Stimulated activated naive B cell treated with anti-CD40 and anti-IgM and Interleukin-4, amounts not matched to agents 10 μg/mL and 1 μg/mL and 100 μg/mL, for 72 hours (primary cell): ENCODE data around the gene ZCCHC14.
"Not testable (repeated sequence)": the region's sequence is repeated elsewhere in the genome, so short reads cannot be mapped to it uniquely, and the experiment has no call there.

Experiments
- ATAC-seq, 2 donors: fragments of 150-1000 bp; cut with Tn5 transposase; replicated peaks; 2 replicates each; pipeline ENCODE4 v1.10.0; 2021; ENCODE audit warnings: moderate library complexity in 1 of 2
- DNase-seq: peaks from one replicate; pipeline ENCODE4 v3.0.0; 2021
- H3K27ac Mint-ChIP-seq: one replicate; pipeline ENCODE4 v1.8.0; 2022; ENCODE audit warnings: mild to moderate bottlenecking, mixed read lengths
- H3K27me3 Mint-ChIP-seq, 2 donors: one replicate each; pipeline ENCODE4 v1.8.0; 2022; ENCODE audit warnings: mixed read lengths in 2 of 2
- H3K36me3 Mint-ChIP-seq, 2 donors: one replicate each; pipeline ENCODE4 v1.8.0; 2022; ENCODE audit warnings: mixed read lengths in 2 of 2, mild to moderate bottlenecking in 1 of 2
- H3K4me1 Mint-ChIP-seq, 2 donors: one replicate each; pipeline ENCODE4 v1.8.0; 2022; ENCODE audit warnings: mixed read lengths in 2 of 2, mild to moderate bottlenecking in 1 of 2
- H3K4me3 Mint-ChIP-seq, 2 donors: one replicate each; pipeline ENCODE4 v1.8.0; 2022; ENCODE audit warnings: mild to moderate bottlenecking in 2 of 2, mixed read lengths in 2 of 2, moderate library complexity in 1 of 2
- H3K9me3 Mint-ChIP-seq, 2 donors: one replicate each; pipeline ENCODE4 v1.8.0; 2022; ENCODE audit warnings: mixed read lengths in 2 of 2, mild to moderate bottlenecking in 1 of 2

The ZCCHC14 gene

GRCh38 chr16:87516361-87516760 lies 23.5 kb upstream of the ZCCHC14 start:
- no peaks in the 10 kb centered on the region for H3K4me1 Mint-ChIP-seq
- H3K27me3 Mint-ChIP-seq = peaks cover 48 to 73% of the 10 kb centered on the region in 2 donors
- DNase-seq (no peak), ATAC-seq (no peak)
- H3K4me3 Mint-ChIP-seq = no peak overlapping the region
- no peaks in the 10 kb centered on the region for H3K36me3 Mint-ChIP-seq
- no peaks in the 10 kb centered on the region for H3K9me3 Mint-ChIP-seq
- no peak overlapping the region for H3K27ac Mint-ChIP-seq

- Mint-ChIP-seq H3K27ac (no peak overlapping the region), H3K36me3 (no peaks in the 10 kb centered on the region), H3K9me3 (no peaks in the 10 kb centered on the region), H3K27me3 (peaks cover 47 to 73% of the 10 kb centered on the region in 2 donors), H3K4me1 (no peaks in the 10 kb centered on the region), H3K4me3 (no peak overlapping the region)
- DNase-seq (no peak), ATAC-seq (no peak)
Measured at GRCh38 chr16:87515475-87516330, 22.9 kb upstream of the ZCCHC14 start.

- not testable (repeated sequence) for H3K4me3 Mint-ChIP-seq
Measured at GRCh38 chr16:87509778-87510177, 17.0 kb upstream of the ZCCHC14 start.

GRCh38 chr16:87507351-87508069 lies 14.7 kb upstream of the ZCCHC14 start:
- ATAC-seq (no peak), DNase-seq (no peak)
- H3K4me3 Mint-ChIP-seq = no peak overlapping the region
- H3K27ac Mint-ChIP-seq = peak overlapping the region; percentile 39
- peaks cover 45 to 60% of the 10 kb centered on the region in 2 donors for H3K27me3 Mint-ChIP-seq
- H3K9me3 Mint-ChIP-seq = no peaks in the 10 kb centered on the region
- peaks cover 4 to 9% of the 10 kb centered on the region in 2 donors for H3K4me1 Mint-ChIP-seq
- peaks cover 0 to 3% of the 10 kb centered on the region in 2 donors for H3K36me3 Mint-ChIP-seq

More at GRCh38 chr16:87509778-87510177, 17.0 kb upstream of the ZCCHC14 start:
- not testable (repeated sequence) for H3K9me3 Mint-ChIP-seq, ATAC-seq, DNase-seq, H3K27ac Mint-ChIP-seq, H3K4me1 Mint-ChIP-seq, H3K36me3 Mint-ChIP-seq
- H3K27me3 Mint-ChIP-seq = peaks cover 60 to 78% of the 10 kb centered on the region in 2 donors

GRCh38 chr16:87506423-87507350 lies 13.9 kb upstream of the ZCCHC14 start:
- peaks cover 0 to 3% of the 10 kb centered on the region in 2 donors for H3K36me3 Mint-ChIP-seq
- no peak overlapping the region for H3K4me3 Mint-ChIP-seq
- H3K27ac Mint-ChIP-seq = no peak overlapping the region
- H3K4me1 Mint-ChIP-seq = peaks cover 4 to 9% of the 10 kb centered on the region in 2 donors
- ATAC-seq (no peak), DNase-seq (no peak)
- H3K9me3 Mint-ChIP-seq = no peaks in the 10 kb centered on the region
- H3K27me3 Mint-ChIP-seq = peaks cover 42 to 52% of the 10 kb centered on the region in 2 donors

DNA sequence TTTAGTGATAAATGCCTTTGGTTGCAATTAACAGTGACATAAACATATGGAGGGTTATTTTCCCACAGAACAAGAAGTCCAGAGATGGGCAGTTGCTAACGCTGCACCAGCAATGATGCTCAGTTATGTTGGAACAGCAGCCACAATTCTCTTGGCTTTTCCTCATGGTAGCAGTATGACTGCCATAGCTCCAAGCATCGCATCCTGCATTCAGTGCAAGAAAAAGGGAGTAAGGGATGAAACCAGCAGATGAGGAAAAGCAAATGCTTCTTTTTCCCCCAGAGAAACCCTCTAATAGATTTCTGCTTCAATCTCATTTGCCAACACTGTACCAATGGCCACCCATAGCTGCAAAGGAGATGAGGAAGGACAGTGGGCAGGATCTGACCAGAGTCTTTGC lies 13.0 kb upstream of the ZCCHC14 start:
- DNase-seq (no peak), ATAC-seq (no peak)
- H3K4me1 Mint-ChIP-seq = peaks cover 4 to 9% of the 10 kb centered on the region in 2 donors
- H3K27ac Mint-ChIP-seq = no peak overlapping the region
- peaks cover 42 to 52% of the 10 kb centered on the region in 2 donors for H3K27me3 Mint-ChIP-seq
- H3K36me3 Mint-ChIP-seq = peaks cover 0 to 3% of the 10 kb centered on the region in 2 donors
- H3K4me3 Mint-ChIP-seq = no peak overlapping the region
- H3K9me3 Mint-ChIP-seq = no peaks in the 10 kb centered on the region

DNA sequence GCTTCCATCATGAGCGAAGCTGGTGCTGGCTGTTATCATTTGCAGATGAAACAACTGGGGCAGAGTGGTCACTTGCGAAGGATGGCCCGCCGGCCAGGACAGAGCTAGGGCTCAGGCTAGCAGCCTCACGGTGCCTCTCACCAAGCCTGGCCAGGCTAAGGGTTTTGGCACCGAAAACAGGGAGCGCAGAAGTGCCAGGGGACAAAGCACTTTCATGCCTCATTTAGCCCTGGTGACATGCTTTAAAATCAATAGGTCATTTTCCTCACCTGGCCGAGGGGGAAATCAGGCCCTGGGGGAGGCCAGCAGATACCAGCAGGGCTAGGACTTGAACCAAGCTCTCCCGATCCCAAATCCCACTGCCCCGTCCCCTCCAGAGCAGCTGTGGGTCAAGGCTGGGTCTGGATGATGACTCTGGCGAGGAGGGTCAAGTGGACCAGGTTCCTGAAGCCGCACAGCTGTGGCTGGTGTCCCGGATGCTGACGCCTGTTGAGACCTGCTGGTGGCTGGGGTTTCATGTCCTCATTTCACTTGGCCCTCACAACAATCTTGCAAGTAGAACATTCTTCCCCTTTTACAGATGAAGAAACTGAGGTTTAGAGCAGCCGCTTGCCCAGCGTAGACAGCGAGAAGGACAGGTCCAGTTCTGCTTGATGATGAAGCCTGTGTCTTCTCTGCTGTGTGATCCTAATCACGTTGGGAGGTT lies 10.6 kb upstream of the ZCCHC14 start:
- not testable (repeated sequence) for H3K27ac Mint-ChIP-seq, H3K4me1 Mint-ChIP-seq, H3K9me3 Mint-ChIP-seq, H3K36me3 Mint-ChIP-seq, H3K4me3 Mint-ChIP-seq, DNase-seq
- peak in 1 of 2 donors; percentile 42 for ATAC-seq
- peaks cover 47 to 54% of the 10 kb centered on the region in 2 donors for H3K27me3 Mint-ChIP-seq

GRCh38 chr16:87502308-87502969 lies 9.6 kb upstream of the ZCCHC14 start:
- no peak overlapping the region for H3K4me3 Mint-ChIP-seq
- no peak for ATAC-seq
- H3K4me1 Mint-ChIP-seq = peaks cover 0 to 3% of the 10 kb centered on the region in 2 donors
- no peak for DNase-seq
- H3K36me3 Mint-ChIP-seq = no peaks in the 10 kb centered on the region
- no peaks in the 10 kb centered on the region for H3K9me3 Mint-ChIP-seq
- peaks cover 41 to 46% of the 10 kb centered on the region in 2 donors for H3K27me3 Mint-ChIP-seq
- no peak overlapping the region for H3K27ac Mint-ChIP-seq

- no peaks in the 10 kb centered on the region for H3K9me3 Mint-ChIP-seq
- H3K27ac Mint-ChIP-seq = no peak overlapping the region
- no peak for DNase-seq
- no peak overlapping the region for H3K4me3 Mint-ChIP-seq
- H3K4me1 Mint-ChIP-seq = peaks cover 12% of the 10 kb centered on the region in 2 donors
- ATAC-seq = no peak
- H3K36me3 Mint-ChIP-seq = no peaks in the 10 kb centered on the region
- peaks cover 33 to 42% of the 10 kb centered on the region in 2 donors for H3K27me3 Mint-ChIP-seq
Measured at GRCh38 chr16:87501117-87501516, 8.3 kb upstream of the ZCCHC14 start.

- no peak overlapping the region for H3K4me3 Mint-ChIP-seq
- peaks cover 41 to 51% of the 10 kb centered on the region in 2 donors for H3K27me3 Mint-ChIP-seq
- H3K9me3 Mint-ChIP-seq = no peaks in the 10 kb centered on the region
- no peak for ATAC-seq
- no peak for DNase-seq
- H3K27ac Mint-ChIP-seq = no peak overlapping the region
- peaks cover 19 to 29% of the 10 kb centered on the region in 2 donors for H3K4me1 Mint-ChIP-seq
- H3K36me3 Mint-ChIP-seq = no peaks in the 10 kb centered on the region
Measured at GRCh38 chr16:87499189-87499486, 6.3 kb upstream of the ZCCHC14 start.

GRCh38 chr16:87498324-87499188 lies 5.7 kb upstream of the ZCCHC14 start:
- peaks cover 22 to 35% of the 10 kb centered on the region in 2 donors for H3K4me1 Mint-ChIP-seq
- H3K36me3 Mint-ChIP-seq = no peaks in the 10 kb centered on the region
- H3K27me3 Mint-ChIP-seq = peaks cover 47 to 57% of the 10 kb centered on the region in 2 donors
- ATAC-seq (no peak), DNase-seq (no peak)
- no peak overlapping the region for H3K27ac Mint-ChIP-seq
- no peak overlapping the region for H3K4me3 Mint-ChIP-seq
- H3K9me3 Mint-ChIP-seq = no peaks in the 10 kb centered on the region

- not testable (repeated sequence) for DNase-seq, H3K4me3 Mint-ChIP-seq, ATAC-seq, H3K9me3 Mint-ChIP-seq, H3K36me3 Mint-ChIP-seq, H3K27ac Mint-ChIP-seq
- peaks cover 51 to 64% of the 10 kb centered on the region in 2 donors for H3K27me3 Mint-ChIP-seq
- H3K4me1 Mint-ChIP-seq = peaks cover 24 to 42% of the 10 kb centered on the region in 2 donors
Measured at GRCh38 chr16:87497767-87498290, 5.0 kb upstream of the ZCCHC14 start.
